K562 (cell line): ENCODE measurements around the gene ATP23. TPM values are rescaled to one million over a fixed set of nuclear protein-coding genes. Genes with fewer than 3 reads are reported as not detected.

Experiments
- ATAC-seq: fragments of 200-7000 bp; cut with Tn5 transposase; 3 replicates; pipeline ENCODE4 v1.9.1; 2020; ENCODE audit warnings: moderate library complexity
- BruUV-seq: library from RNA; stranded (reverse); fragments of 400-500 nt; replicated peaks from 2 replicates; lab custom pipeline; 2021; lab: Mats Ljungman, UMichigan
- CTCF ChIA-PET: fragments of 300-600 bp; formaldehyde crosslinking; extraction: SDS; loops from one replicate; lab custom pipeline; 2021; ENCODE audit warnings: low intra/inter-chr PET ratio; lab: Yijun Ruan, JAX
- POLR2A ChIA-PET: fragments of 300-600, 350-650 bp; sonication (Branson Sonifier 250); formaldehyde crosslinking; extraction: SDS; loops from one replicate; lab custom pipeline; 2021; ENCODE audit warnings: antibody characterized with exemption, inconsistent platforms; lab: Yijun Ruan, JAX
- DNase-seq, 4 experiments: peaks; one replicate each; pipeline versions ENCODE4 v3.0.0 to v3.0.0-alpha.2; 2011 to 2018; ENCODE audit warnings: low spot score in 3 of 4, mixed read lengths in 3 of 4; ENCODE audit errors: extremely low read depth in 1 of 4
- FAIRE-seq: peaks from 2 replicates; lab custom pipeline; 2011; peaks lifted over from hg19 to GRCh38; lab: Jason Lieb, UNC
- H2AFZ ChIP-seq: 2 replicates; pipeline ENCODE4 v1.6.0; 2011; ENCODE audit warnings: low read depth, low read length, control low read depth, inconsistent platforms
- H3K27ac ChIP-seq: fragments of 200-600 bp; 3 replicates; pipeline ENCODE4 v1.8.0; 2011; ENCODE audit warnings: low read depth, mild to moderate bottlenecking, control low read depth, inconsistent platforms, low read length, moderate library complexity, mixed read lengths; ENCODE audit errors: extremely low read depth
- H3K27me3 ChIP-seq, 2 experiments: fragments of 300-600 bp in 1 of 2; 2 replicates in 1 of 2; 3 replicates in 1 of 2; pipeline versions ENCODE4 v1.6.0 to v1.8.0; 2011; ENCODE audit warnings: inconsistent platforms in 2 of 2, low read length in 2 of 2, mild to moderate bottlenecking in 1 of 2, mixed read lengths in 1 of 2, moderate library complexity in 1 of 2; ENCODE audit not compliant: control insufficient read depth in 2 of 2, insufficient read depth in 2 of 2
- H3K36me3 ChIP-seq: fragments of 300-600 bp; 3 replicates; pipeline ENCODE4 v1.8.0; 2011; ENCODE audit warnings: mild to moderate bottlenecking, low read length, inconsistent platforms; ENCODE audit not compliant: control insufficient read depth, insufficient read depth
- H3K4me1 ChIP-seq, 2 experiments: fragments of 200-600 bp in 1 of 2; replicated peaks in 1 of 2; 2 replicates in 1 of 2; 3 replicates in 1 of 2; pipeline versions ENCODE4 v1.5.1 to v1.8.0; 2011; ENCODE audit warnings: inconsistent platforms in 2 of 2, low read length in 2 of 2, mild to moderate bottlenecking in 1 of 2, mixed read lengths in 1 of 2, moderate library complexity in 1 of 2; ENCODE audit not compliant: control insufficient read depth in 2 of 2, insufficient read depth in 2 of 2
- H3K4me2 ChIP-seq: 2 replicates; pipeline ENCODE4 v1.6.1; 2011; ENCODE audit warnings: low read length, control low read depth, inconsistent platforms, mixed read lengths; ENCODE audit not compliant: insufficient read depth
- H3K4me3 ChIP-seq: fragments of 200-600 bp; sonication (generic), shearing (Covaris generic); 2 replicates; pipeline ENCODE4 v1.5.1; 2016; ENCODE audit warnings: control low read depth, inconsistent platforms
- H3K79me2 ChIP-seq: fragments of 200-600 bp; 3 replicates; pipeline ENCODE4 v1.8.0; 2011; ENCODE audit warnings: low read length, inconsistent platforms; ENCODE audit not compliant: control insufficient read depth, insufficient read depth
- H3K9ac ChIP-seq, 2 experiments: 2 replicates each; pipeline versions ENCODE4 v1.6.0 to v1.6.1; 2011; ENCODE audit warnings: low read depth in 2 of 2, low read length in 2 of 2, control low read depth in 1 of 2, inconsistent platforms in 1 of 2, mild to moderate bottlenecking in 1 of 2, mixed read lengths in 1 of 2; ENCODE audit not compliant: insufficient read depth in 1 of 2
- H3K9me1 ChIP-seq: one replicate; pipeline ENCODE4 v1.6.0; 2011; ENCODE audit warnings: inconsistent platforms, mild to moderate bottlenecking, low read length, moderate library complexity; ENCODE audit not compliant: control insufficient read depth, insufficient read depth
- H3K9me3 ChIP-seq: replicated peaks from 2 replicates; pipeline ENCODE4 v1.5.1; 2011; ENCODE audit warnings: low read depth, low read length, inconsistent platforms; ENCODE audit not compliant: control insufficient read depth, insufficient read depth
- H4K20me1 ChIP-seq: replicated peaks from 2 replicates; pipeline ENCODE4 v1.6.1; 2011; ENCODE audit warnings: low read length, inconsistent platforms, mixed read lengths; ENCODE audit not compliant: control insufficient read depth, insufficient read depth
- C11orf30 ChIP-seq: fragments of 450-650 bp; IDR thresholded peaks from 2 replicates; pipeline ENCODE4 v1.6.1; 2016; ENCODE audit warnings: low read depth, mild to moderate bottlenecking
- CBX3 ChIP-seq, 2 experiments: IDR thresholded peaks; 1 replicate in 1 of 2; 2 replicates in 1 of 2; pipeline ENCODE4 v1.6.1; 2012; ENCODE audit warnings: inconsistent platforms in 2 of 2, low read length in 2 of 2, borderline replicate concordance in 1 of 2, control low read depth in 1 of 2
- CREBBP ChIP-seq: IDR thresholded peaks from one replicate; pipeline ENCODE4 v1.6.1; 2012; ENCODE audit warnings: low read depth, mild to moderate bottlenecking, control low read depth, inconsistent platforms, low read length
- EP400 ChIP-seq: fragments of 450-650 bp; IDR thresholded peaks from 2 replicates; pipeline ENCODE4 v1.6.1; 2017; ENCODE audit warnings: antibody characterized with exemption, mild to moderate bottlenecking, moderate library complexity
- JUND ChIP-seq, 2 experiments: IDR thresholded peaks; 2 replicates in 1 of 2; 3 replicates in 1 of 2; pipeline ENCODE4 v1.6.1; 2011; ENCODE audit warnings: borderline replicate concordance in 2 of 2, low read depth in 2 of 2, low read length in 2 of 2, improper control_type of control experiment in 1 of 2, missing biosample characterization in 1 of 2, missing genetic modification characterization in 1 of 2, missing genetic modification reagents in 1 of 2
- MAFG ChIP-seq: fragments of 450-650 bp; conservative IDR thresholded peaks from 2 replicates; pipeline ENCODE4 v1.6.1; 2016; ENCODE audit warnings: missing genetic modification characterization, missing compliant biosample characterization
- NFRKB ChIP-seq: fragments of 450-650 bp; IDR thresholded peaks from 2 replicates; pipeline ENCODE4 v1.6.1; 2016; ENCODE audit warnings: low read depth
- SIN3A ChIP-seq, 2 experiments: fragments of 150-350 bp in 1 of 2; IDR thresholded peaks; 2 replicates each; pipeline ENCODE4 v1.6.1; 2011 to 2016; ENCODE audit warnings: borderline replicate concordance in 2 of 2, low read depth in 2 of 2, low read length in 2 of 2, mild to moderate bottlenecking in 2 of 2, moderate library complexity in 2 of 2; ENCODE audit not compliant: control insufficient read depth in 1 of 2
- THRB ChIP-seq: fragments of 450-650 bp; formaldehyde crosslinking; conservative IDR thresholded peaks from 2 replicates; pipeline ENCODE4 v1.4.0; 2022; ENCODE audit warnings: mild to moderate bottlenecking, missing genetic modification characterization
- ZBTB26 ChIP-seq: fragments of 450-650 bp; formaldehyde crosslinking; IDR thresholded peaks from 2 replicates; pipeline ENCODE4 v1.4.0; 2022; ENCODE audit warnings: missing genetic modification characterization
- ZFP91 ChIP-seq: sonication (generic); formaldehyde crosslinking; IDR thresholded peaks from 2 replicates; pipeline ENCODE4 v1.8.0; 2022; ENCODE audit warnings: mild to moderate bottlenecking, missing genetic modification reagents
- ZSCAN29 ChIP-seq: fragments of 450-650 bp; IDR thresholded peaks from 2 replicates; pipeline ENCODE4 v1.6.1; 2017
- WGBS: fragments of 100-300 bp; shearing (Covaris generic); methylation state at CpG from one replicate; pipeline ENCODE4 v1.1.6; 2016; ENCODE audit warnings: low coverage, mixed read lengths; ENCODE audit not compliant: insufficient coverage; ENCODE audit errors: missing lambda C conversion rate; 5-methylcytosine and 5-hydroxymethylcytosine counted together
- in situ Hi-C: fragments of 300-500 bp; cut with MboI; formaldehyde crosslinking; loops from 4 replicates; pipeline ENCODE4 v1.15.0; 2018; ENCODE audit warnings: inconsistent platforms, mixed read lengths
- intact Hi-C: fragments of 100-400 bp; cut with micrococcal nuclease; formaldehyde crosslinking; loops from 2 replicates; pipeline ENCODE4 v1.14.2; 2022
- polyA plus RNA-seq, 8 experiments: library from polyadenylated mRNA; depleted of rRNA in 4 of 8; stranded (reverse) in 5 of 8; unstranded in 3 of 8; fragments of >200 nt; fragmentation: Nextera tagmentation in 2 of 8; fragmentation: Illumina TruSeq in 1 of 8; extraction: Ambion mirVana in 2 of 8; extraction: Trizol in 1 of 8; gene quantifications; 2 replicates each; pipeline versions ENCODE4 v1.2.1 to v1.2.3, GENCODE V29; 2011 to 2014; ENCODE audit warnings: inconsistent platforms in 1 of 8, missing spikeins in 1 of 8
- total RNA-seq, 7 experiments: library from RNA; depleted of rRNA in 6 of 7; stranded (reverse); fragments of >200 nt in 6 of 7; fragmentation: Illumina TruSeq in 2 of 7; extraction: Trizol in 2 of 7; gene quantifications; 2 replicates each; pipeline versions ENCODE4 v1.2.1 to v1.2.3, GENCODE V29; 2011 to 2021; ENCODE audit warnings: low replicate concordance in 1 of 7

The ATP23 gene
- total and polyA plus RNA-seq, 9 of the 15 experiments (the other 6 are each of a cell fraction or from before 2014, with no cell fraction given): 8.3 to 53.7 (median 28.5) TPM

- POLR2A ChIA-PET: interaction anchor here (0.7 to 3.3 kb wide), 5 partner anchors 13 to 171 kb away, joined by 3 to 17 read pairs (median 6); no protein-coding TSS in a partner anchor
- ATAC-seq: peak; percentile 16
- no TSS peak for BruUV-seq
- Histone ChIP-seq H3K4me2 (peak overlapping the region; percentile 90), H3K36me3 (peaks cover 9% of the 10 kb centered on the region; the same call in 1 of the 3 replicates), H3K79me2 (peaks cover 45% of the 10 kb centered on the region), H3K9me1 (no peaks in the 10 kb centered on the region), H3K27ac (peak overlapping the region; percentile 84), H3K4me3 (peak overlapping the region; percentile 48), H3K9me3 (no peaks in the 10 kb centered on the region), H2AFZ (peak overlapping the region; percentile 88), H3K27me3 (no peaks in the 10 kb centered on the region), H3K4me1 (peaks cover 0 to 2% of the 10 kb centered on the region in 2 experiments; a peak in 4 of 5 replicates), H3K9ac (peak overlapping the region in 1 of 2 experiments; percentile 66; a peak in 2 of 4 replicates), H4K20me1 (no peaks in the 10 kb centered on the region)
- CTCF ChIA-PET: no interaction called here
- WGBS: 3% methylated on average over 2 of the region's 2 CpGs
- intact Hi-C loops: no loop called here
- DNase-seq: peak; percentile 17 to 56 (median 33)
- peak; percentile 29 for FAIRE-seq
- in situ Hi-C loops: no loop called here
- 0 out of 4 replicates have a peak, but pooled peaks of 1 of the 2 experiments have one; percentile 11 for TF ChIP-seq SIN3A (IDR thresholded peaks at IDR 0.05; ENCODE audit: borderline replicate concordance in 2 of 2, control insufficient read depth in 1 of 2, low read depth in 2 of 2, low read length in 2 of 2)
- TF ChIP-seq MAFG (tag): 0 out of 2 replicates have a peak, but pooled peaks have one; percentile 7
- peak; percentile 52 for TF ChIP-seq C11orf30
- TF ChIP-seq NFRKB: peak; percentile 78; the same call in 1 of the 2 replicates
- no peak for TF ChIP-seq CREBBP
- TF ChIP-seq EP400: peak; percentile 12
- peak; percentile 54; the same call in 1 of the 2 replicates for TF ChIP-seq THRB
- TF ChIP-seq JUND (IDR thresholded peaks at IDR 0.05; ENCODE audit: borderline replicate concordance, low read depth, low read length): no peak
- TF ChIP-seq JUND (tag; IDR thresholded peaks at IDR 0.05; ENCODE audit: borderline replicate concordance, low read depth, low read length): peak; percentile 46; the same call in 1 of the 3 replicates
- TF ChIP-seq ZSCAN29: no peak
- TF ChIP-seq ZFP91 (CRISPR knock-in tag): no peak
- 0 out of 2 replicates have a peak, but pooled peaks have one; percentile 6 for TF ChIP-seq ZBTB26 (CRISPR knock-in tag)
- TF ChIP-seq CBX3 (IDR thresholded peaks at IDR 0.05; ENCODE audit: borderline replicate concordance in 1 of 2, low read length in 2 of 2): 0 out of 3 replicates have a peak, but pooled peaks of 1 of the 2 experiments have one; percentile 16
Observed at GRCh38 chr12:57940052-57940914, 1.1 kb upstream of the ATP23 start.
